Measurements from ENCODE around the gene POMP.

The POMP gene, protein sequence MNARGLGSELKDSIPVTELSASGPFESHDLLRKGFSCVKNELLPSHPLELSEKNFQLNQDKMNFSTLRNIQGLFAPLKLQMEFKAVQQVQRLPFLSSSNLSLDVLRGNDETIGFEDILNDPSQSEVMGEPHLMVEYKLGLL

DNA sequence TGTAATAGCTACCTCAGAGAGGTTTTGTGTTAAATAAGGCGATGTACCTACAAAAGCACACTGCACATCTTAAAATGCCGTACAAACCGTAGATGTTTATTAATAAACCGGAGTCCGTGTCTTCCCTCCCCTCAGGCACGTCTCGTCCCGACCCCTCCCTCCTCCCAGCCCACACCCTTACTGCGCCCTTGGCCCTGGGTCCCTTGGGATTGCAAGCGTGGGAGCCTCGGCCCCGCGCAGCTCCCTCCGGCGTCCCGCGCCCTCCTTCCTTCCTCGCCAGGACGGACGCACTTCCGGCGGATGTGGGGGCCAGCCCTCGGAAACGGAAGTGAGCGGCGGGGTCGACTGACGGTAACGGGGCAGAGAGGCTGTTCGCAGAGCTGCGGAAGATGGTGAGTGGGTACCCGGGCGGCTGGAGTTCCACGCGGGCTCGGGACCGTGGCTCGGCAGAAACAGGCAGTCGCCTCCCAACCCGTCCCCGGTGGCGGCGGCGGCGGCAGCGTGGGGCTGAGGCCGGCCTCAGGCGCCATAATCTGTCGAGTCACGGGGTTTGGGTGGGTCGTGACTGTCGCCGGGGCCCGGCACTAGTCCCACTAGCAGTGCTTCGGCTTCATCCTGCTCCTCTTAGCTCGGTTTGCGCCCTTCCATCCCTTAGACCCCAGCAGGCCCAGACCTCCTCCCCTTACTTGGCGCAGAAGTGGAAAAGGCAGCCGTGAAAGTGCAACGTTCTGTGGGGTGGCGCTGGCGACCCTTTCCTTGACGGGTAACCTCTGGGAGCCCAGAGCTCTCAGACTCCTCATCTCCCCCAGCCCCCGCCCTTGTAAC, at the start of gene POMP:
Gene POMP (plus strand): TSS at position 335 of the 825 bp plus-strand sequence. CDS start 55 bp downstream, at position 390.
- peak; percentile 87 for DNase-seq (ENCODE audit: low spot score)

DNA sequence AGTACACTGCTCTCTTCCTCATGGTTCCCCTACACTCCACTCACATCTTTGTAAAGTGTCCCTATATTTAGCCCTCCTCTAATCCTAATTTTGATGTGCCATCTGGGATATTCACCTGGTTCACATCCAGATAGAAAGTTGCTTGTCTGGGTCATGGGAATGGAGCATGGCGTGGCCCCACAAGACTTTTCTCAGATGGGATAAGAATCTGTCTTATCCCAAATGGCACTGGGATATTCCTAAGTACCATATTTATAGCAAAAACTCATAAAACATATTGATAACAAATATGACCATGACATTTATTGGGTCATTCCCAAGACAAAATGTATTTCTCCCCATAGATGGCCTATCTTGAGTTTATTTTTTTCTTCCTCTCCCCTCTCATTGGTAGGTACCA, 49.5 kb upstream of the POMP start:
- DNase-seq (ENCODE audit: low spot score) = no peak

DNA sequence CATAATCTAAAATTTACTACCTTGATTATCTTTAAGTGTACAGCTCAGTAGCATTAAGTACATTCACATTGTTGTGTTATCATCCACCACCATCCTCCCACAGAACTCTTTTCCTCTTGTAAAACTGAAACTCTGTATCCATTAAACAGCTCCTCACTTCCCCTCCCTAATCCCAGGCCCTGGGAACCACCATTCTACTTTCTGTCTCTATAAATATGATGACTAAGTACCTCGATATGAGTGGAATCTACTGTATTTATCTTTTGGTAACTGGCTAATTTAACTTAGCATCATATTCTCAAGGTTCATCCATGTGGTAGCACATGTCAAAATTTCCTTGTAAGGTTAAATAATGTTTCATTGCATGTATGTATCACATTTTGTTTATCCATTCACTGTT, 49.0 kb upstream of the POMP start:
- DNase-seq (ENCODE audit: low spot score) = no peak

DNA sequence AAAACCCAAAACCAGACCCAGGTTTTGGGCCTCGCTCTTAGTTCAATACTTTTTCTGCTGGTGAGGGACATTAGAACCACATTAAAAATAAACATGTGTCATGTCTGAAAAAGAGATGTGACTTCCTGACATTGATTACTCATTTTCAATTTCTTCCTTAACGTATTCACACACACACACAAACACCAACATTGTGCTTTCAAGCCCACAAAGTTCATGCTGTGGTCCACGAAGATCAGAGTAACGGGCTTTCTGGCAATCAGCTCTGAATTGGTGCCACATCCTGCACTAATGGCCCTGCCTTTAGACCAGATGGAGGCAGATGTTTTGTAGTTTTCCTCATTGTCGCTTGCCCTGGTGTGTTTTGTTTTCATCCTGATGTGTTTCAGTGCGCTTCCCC, 47.9 kb upstream of the POMP start:
- DNase-seq (ENCODE audit: low spot score) = no peak

DNA sequence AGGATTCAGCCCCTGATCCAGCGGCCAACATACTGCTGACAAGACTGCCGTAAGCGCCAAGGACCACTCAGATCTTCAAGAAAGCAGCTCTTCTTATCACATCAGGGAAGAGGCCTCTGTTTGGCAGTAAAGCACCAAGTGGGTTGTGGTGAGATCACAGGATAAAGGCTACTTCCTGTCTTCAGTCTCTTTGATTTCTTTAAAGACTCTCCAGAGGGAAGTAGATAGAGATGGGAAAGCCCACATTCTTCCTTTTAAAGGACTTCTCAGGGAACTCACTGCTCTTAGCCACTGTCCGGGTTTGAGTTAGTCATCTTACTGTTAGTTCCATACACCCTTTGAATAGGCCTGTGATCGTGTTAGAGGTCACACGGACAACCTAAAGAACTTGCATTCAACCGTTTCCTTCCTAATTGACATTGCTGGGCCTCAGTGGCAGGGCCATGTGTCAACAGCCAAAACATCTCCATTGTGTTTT, 47.2 kb upstream of the POMP start:
- DNase-seq (ENCODE audit: low spot score) = no peak

DNA sequence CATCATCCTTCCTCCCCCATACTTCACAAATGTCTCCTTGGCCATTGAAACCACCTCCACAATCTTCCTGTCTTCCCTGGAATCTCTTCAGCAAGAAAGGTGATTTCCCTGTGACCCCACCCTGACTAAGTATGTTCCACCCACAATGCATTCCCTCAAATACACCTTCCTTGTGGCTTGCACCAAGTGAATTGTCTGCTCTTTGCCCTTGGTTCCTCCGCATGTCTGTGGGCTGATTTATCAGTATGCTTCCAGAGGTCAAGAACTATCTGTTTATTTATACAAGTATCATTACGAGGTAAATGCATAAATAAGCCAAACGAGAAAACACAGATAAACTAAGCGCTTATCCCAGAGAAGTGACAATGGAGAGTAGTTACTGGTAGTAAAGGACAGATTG, 45.4 kb upstream of the POMP start:
- no peak for DNase-seq (ENCODE audit: low spot score)

DNA sequence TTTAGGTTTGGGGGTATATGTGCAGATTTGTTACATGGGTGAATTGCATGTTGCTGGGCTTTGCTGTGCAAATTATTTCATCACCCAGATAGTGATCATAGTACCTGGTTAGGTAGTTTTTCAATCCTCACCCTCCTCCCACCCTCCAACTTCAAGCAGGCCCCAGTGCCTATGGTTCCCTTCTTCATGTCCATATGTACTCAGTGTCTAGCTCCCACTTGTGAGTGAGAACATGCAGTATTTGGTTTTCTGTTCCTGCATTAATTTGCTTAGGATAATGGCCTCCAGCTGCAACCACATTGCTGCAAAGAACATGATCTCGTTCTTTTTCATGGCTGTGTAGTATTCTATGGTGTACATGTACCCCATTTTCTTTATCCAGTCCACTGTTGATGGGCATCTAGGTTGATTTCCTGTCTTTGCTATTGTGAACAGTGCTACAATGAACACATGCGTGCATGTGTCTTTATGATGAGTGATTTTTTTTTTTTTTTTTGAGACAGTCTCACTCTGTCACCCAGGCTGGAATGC, 42.9 kb upstream of the POMP start:
- no peak for DNase-seq (ENCODE audit: low spot score)

DNA sequence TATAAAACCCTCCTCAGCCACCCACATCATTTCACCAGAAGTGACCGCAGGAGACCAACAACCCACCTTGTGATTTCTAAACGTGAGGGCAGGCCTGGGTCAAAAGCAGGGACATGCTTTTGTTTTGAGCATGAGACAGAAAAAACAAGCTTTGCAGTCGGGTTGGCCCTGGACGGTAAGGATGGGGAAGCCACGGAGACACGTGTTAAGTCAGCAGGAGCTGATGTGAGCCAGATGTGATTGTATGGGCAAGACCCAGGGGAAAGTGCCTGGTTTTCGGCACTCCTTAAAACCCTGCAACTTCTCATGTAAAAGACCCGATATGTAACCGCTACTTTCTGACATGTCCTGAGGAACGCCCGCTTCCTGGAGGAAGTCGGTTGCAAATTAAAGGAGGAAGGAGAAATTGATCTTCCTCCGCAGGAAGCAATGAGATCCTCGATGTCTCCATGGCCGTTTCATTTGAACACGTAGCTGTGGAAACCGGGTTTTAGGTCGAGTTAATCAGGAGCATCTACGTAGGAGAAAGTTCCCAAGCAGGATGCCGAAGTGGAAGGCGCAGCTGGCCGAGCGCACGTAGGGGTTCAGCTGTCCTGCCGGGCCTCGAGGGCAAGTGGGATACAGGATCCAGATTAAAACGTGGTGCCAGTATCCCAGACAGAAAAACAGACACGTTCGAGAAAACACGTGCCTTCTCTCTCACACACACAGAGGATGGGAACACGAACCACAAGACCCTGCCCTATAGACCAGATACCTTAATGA, 40.5 kb upstream of the POMP start:
- DNase-seq (ENCODE audit: low spot score) = no peak

DNA sequence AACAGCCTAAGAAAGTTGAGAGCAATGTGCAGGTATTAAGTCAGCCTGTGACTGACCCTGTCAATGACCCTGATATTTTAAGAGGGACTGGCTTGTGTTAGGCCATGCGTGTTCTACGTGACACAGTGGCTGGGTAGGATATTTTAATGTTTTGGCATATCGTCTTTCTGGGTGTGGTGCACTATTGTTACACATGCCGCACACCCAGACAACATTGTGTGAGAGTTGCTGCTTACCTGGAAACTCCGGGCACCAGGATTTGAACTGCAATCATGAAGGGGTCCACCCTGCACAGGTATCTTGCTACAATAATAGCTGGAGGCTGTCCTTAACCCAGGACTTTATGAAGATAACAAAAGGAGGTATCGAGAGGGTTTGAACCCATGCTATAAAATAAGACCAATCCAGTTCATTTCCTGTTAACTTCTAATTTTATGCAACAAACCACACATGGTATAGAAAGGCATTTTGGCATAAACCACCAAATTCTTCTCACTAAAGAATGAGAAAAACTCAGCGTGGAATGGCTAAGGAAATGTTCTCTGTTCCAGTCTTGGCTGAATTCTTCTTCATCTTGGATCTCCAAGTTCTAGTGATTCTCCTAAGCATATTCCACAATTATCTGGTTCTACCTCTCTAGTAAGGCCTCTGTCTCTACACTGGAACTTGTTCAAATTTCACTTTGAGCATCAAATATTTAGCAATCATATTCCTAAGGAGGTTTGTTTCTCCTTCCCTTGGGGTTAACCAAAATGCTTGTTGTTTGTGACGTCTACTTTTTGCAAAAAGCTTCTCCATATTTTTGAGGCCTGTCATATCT, 38.7 kb upstream of the POMP start:
- no peak for DNase-seq (ENCODE audit: low spot score)

DNA sequence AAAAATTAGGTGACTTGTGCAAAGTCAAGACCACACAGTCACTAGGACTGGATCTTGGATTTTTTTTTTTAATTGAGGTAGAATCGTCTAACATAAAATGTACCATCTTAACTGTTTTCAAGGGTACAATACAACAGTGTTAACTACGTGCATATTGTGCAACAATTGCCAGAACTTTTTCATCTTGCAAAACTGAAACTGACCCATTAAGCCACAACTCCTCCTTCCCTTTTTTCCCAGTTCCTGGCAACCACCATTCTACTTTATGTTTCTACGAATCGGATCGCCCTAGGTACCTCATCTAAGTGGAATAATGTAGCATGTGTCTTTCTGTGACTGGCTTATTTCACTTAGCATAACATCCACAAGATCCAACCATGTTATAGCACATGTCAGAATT, 37.5 kb upstream of the POMP start:
- DNase-seq (ENCODE audit: low spot score) = no peak

DNA sequence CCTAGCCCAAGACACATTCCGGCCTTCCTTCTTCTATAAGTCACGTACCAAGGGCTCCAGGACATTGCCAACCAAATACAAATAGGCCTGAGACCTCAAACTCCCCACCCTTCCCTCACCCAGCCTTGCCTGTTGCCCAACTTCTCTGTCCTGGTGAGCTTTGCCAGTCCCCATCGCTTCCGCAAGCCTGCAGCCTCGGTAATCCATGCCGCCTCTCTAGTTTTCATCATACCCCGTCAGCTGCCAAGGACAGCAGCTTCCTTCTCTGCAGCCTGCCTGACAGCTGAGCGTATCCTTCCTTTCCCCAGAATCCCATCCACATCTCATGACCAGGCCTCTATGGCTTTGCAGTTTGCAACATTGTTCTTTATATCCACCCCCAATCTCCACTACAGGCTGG, 36.6 kb upstream of the POMP start:
- DNase-seq (ENCODE audit: low spot score) = no peak

DNA sequence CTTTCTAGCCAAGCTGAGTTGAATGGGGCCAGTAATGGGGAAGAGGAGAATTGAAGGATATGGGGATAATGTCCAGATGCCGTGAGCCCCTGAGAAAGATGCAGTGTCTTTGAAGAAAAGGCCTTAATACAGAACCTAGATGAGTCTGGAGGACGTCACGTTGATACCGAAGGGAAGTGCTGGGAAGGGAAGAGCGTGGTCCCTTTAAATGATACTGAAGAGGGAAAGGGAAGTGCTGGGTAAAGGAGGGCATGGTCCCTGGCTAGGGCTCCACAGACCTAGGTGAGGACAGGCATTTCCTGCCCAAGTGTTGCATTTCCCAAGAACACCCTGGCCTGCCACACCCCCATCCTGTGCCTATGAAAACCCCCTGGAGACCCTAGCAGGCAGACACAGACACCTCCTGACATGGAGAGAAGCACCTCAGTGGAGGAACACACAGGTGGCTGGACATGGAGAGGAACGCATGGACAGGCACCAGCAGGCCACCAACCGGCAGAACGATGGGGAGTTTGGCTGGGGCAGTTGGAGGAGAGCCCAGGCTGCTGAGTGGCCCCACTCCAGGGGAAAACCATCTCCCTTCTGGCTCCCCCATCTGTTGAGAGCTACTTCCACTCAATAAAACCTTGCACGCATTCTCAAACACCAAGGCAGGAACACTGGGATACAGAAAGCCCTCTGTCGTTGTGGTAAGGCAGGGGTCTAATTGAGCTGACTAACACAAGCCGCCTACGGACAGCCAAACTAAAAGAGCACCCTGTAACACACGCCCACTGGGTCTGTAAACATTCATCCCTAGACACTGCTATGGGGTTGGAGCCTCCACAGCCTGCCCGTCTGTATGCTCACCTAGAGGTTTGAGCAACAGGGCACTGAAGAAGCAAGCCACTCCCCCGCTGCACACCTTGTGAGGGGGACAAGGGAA, 34.9 kb upstream of the POMP start:
- DNase-seq (ENCODE audit: low spot score) = peak; percentile 81

DNA sequence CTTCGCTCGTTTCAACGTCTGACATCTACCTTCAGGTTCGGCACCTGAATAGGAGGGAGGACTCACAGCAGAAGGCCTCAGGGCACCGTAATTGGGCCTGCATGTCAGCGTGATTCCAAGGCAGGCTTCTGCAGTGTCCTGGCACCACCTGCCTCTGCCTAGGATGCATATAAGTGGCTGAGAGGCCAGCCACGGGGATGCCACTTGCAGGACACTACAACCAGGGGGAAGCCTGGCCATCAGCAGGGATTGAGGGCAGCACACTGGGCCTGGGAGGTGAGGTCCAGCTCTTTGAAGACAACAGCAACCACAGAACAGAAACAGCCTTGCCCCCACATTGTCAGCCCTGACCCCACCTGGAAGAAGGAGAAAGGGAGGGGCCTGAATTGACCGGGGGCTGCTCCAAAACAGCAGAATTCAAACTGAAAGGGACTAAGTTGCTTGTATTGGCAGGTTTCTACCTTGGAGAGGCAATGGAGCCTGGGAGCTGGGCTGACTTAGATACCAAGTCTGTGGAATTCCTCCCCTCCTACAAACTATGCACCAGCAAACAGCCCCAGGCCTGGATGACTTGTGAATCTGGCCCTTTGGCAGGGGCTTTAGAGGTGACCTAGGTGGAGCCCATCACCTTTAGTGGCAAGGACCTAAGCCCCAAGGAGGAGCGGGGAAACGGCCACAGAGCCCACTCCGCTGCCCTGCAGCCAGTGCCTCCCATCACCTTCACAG, 34.1 kb upstream of the POMP start:
- peak; percentile 65 for DNase-seq (ENCODE audit: low spot score)

DNA sequence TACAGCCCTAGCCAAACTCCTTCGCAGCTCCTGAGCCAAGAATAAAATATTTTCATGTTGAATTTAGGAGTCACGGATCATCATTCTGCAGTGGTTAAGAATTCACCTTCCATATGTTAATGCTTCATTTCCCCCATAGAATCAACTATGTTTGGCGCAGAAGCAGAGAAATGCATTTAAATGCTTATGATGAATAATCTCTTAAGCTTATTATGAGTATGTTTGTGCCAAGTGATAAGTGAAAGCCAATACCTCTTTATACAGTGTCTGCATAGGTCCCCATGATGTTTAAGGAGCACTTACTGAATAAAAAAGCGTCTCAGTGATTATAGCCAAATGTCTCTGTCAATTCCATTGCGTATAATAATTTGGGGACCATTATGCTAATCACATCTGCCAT, 32.7 kb upstream of the POMP start:
- DNase-seq (ENCODE audit: low spot score) = no peak

DNA sequence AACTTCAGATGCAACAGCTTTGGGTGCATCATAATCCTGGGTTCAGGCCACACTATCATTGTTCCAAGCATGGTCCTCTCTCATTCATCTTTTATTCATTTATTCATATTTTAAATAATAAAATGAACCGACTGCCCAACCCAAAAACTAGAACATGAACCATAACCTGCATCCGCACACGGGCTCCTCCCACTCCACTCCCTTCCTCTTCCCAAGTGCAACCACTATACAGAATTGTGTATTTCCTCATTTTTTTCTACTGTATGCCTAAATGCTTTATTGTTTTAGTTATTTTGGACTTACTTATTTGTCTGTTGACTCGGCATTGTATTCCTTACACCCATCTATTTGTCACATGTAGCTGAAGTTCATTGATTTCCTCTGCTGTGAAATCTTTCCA, 30.7 kb upstream of the POMP start:
- DNase-seq (ENCODE audit: low spot score) = no peak

DNA sequence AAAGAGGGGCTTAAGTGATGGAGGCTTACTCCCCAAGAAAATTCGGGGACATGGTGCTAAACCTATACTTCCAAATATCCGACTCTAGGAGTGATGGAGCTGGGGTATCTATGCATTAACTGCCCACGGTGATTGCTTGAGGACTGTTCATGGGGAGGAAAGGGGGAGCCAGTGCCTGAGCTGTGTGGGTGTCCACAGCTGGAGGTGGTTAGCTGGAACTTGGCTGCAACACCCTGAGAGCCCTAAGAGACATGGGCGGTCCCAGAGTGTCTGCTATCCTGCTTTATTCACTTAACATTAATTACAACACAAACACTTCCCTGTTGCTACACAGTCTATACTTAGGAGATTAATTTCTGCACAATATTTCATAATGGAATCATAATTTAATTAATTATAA, 28.1 kb upstream of the POMP start:
- DNase-seq (ENCODE audit: low spot score) = no peak

DNA sequence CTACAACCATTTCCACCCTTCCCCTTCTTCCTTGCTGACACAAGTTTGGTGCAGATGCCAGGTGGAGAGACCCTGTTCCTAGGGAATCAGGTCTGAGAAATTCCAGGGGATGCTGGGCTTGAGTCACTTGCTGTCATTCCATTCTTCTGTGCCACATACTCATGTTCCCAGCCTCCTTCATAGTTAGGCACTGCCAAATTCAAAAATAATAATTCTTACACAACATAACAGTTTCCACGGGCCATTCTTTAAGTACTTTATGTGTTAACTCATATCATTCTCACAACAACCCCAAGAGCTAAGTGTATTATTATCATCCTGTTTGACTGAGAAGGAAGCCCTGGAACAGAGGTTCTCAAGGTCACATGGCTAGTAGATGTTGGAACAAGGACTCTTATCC, 27.1 kb upstream of the POMP start:
- DNase-seq (ENCODE audit: low spot score) = no peak

DNA sequence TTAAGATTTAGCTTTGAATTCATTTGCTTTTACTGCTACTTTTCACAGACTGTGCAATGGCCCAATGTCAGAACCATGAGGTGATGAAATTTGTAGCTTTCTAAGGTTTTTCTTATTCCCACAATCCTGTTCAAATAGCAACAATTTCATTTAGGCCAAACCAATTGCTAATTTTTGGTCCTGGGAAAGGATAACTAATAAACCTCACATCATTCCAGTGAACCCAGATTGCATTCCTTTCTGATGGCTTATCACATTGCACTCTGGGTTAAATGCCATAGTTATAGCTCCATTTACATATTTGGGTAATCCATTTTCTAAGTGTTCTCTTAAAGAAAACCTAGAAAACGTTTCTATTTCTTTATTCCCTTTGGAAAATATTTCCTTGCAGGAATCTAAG, 22.9 kb upstream of the POMP start:
- DNase-seq (ENCODE audit: low spot score) = no peak

DNA sequence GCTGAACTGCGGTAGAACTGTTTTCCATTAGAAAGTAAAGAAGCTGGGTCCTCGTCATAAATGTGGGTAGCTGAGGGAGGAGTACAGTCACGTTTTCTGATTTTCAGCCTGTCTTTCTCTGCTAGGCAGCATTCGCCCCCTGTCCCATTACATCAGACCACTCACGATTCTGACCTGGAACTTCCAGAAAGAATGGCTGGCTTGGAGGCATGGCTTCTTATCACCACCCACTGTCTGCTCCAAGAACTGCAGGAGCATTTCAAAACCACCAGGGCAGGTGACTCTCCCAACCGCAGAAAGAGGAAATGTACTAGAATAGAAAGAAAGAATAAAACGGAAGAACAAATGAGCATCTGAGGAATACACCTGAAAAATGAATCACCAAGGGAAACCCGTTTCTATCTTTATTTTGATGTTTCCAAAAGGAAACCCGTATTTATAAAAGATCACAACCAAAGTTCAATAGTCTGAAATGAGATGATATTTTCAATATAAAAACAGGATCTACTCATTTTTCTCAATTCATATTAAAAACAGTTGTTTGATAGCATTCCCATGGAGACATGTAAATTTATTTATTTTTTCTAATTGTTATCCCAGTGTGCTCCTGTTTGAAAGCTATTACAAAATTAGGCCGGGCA, 22.1 kb upstream of the POMP start:
- peak; percentile 69 for DNase-seq (ENCODE audit: low spot score)
